Measurements from ENCODE around the gene ERMAP. TPM values are rescaled to one million over a fixed set of nuclear protein-coding genes. Genes with fewer than 3 reads are reported as not detected.

The ERMAP gene
- polyA plus RNA-seq, 4 donors, result 3.8 to 24.7 (median 6.8) TPM

GRCh38 chr1:42891465-42892138 is 74.7 kb downstream of the ERMAP start:
- 48 to 63% (median 60%) methylated on average over 5 of the region's 5 CpGs for whole genome bisulfite sequencing, 3 donors
- peaks cover 0 to 5% (median 2%) of the 10 kb centered on the region in 3 donors for H3K27me3 ChIP-seq (ENCODE audit: control insufficient read depth in 3 of 3, insufficient read depth in 3 of 3, low read length in 3 of 3)
- H3K36me3 ChIP-seq (ENCODE audit: control insufficient read depth in 3 of 3, insufficient read depth in 2 of 3, low read depth in 1 of 3, low read length in 3 of 3), result no peaks in the 10 kb centered on the region
- no peak overlapping the region for H3K27ac ChIP-seq (ENCODE audit: low read depth in 1 of 3, low read length in 2 of 3)
- no peaks in the 10 kb centered on the region for H3K4me1 ChIP-seq (ENCODE audit: control insufficient read depth in 3 of 3, insufficient read depth in 2 of 3, low read depth in 1 of 3, low read length in 2 of 3)
- H3K9me3 ChIP-seq (ENCODE audit: control insufficient read depth in 2 of 2, insufficient read depth in 1 of 2, low read depth in 1 of 2, low read length in 1 of 2), result peaks cover 0 to 2% of the 10 kb centered on the region in 2 donors
- DNase-seq, result no peak
- FAIRE-seq, result no peak
- no peak overlapping the region for H3K4me3 ChIP-seq (ENCODE audit: low read depth in 1 of 3, low read length in 3 of 3)

Other genes with a start within 250 kb of the ERMAP start
- gene PPIH, start 158.7 kb upstream of the ERMAP start, polyA plus RNA-seq, result 10 to 100 TPM; 24.9 to 79.1 (median 42.0) TPM
- 100 to 1,000 TPM; 509 to 779 (median 590) TPM for gene YBX1, start 134.7 kb upstream of the ERMAP start, polyA plus RNA-seq
- 1 to 10 TPM in 1 of 4 donors, under 1 TPM in 1, not detected in 2; 0.18 to 8.4 TPM for gene CLDN19, start 76.9 kb upstream of the ERMAP start, polyA plus RNA-seq
- 10 to 100 TPM in 2 of 4 donors, 1 to 10 TPM in 2; 4.3 to 18.2 (median 11.4) TPM for gene P3H1, start 50.1 kb upstream of the ERMAP start, polyA plus RNA-seq
- 1 to 10 TPM; 3.9 to 9.1 (median 5.0) TPM for gene C1orf50, start 49.9 kb upstream of the ERMAP start, polyA plus RNA-seq
- gene TMEM269, start 32.1 kb upstream of the ERMAP start, polyA plus RNA-seq, result under 1 TPM in 2 of 4 donors, not detected in 2; 0.03 to 0.06 TPM
- 10 to 100 TPM; 17.7 to 36.0 (median 27.0) TPM for gene SVBP, start 275 bp downstream of the ERMAP start, polyA plus RNA-seq
- gene ZNF691, start 29.5 kb downstream of the ERMAP start, polyA plus RNA-seq, result 10 to 100 TPM in 1 of 4 donors, 1 to 10 TPM in 3; 5.4 to 10.6 (median 6.3) TPM
- gene SLC2A1, start 141.7 kb downstream of the ERMAP start, polyA plus RNA-seq, result 10 to 100 TPM in 2 of 4 donors, 1 to 10 TPM in 2; 1.1 to 61.3 (median 8.4) TPM